PC-3 (cell line): Measurements from ENCODE around the gene DLG2. TPM values are rescaled to one million over a fixed set of nuclear protein-coding genes. Genes with fewer than 3 reads are reported as not detected.

ENCODE experiments used
- ATAC-seq: fragments of 200-7000 bp; cut with Tn5 transposase; 2 replicates; pipeline ENCODE4 v1.9.1; 2020; ENCODE audit warnings: mild to moderate bottlenecking, moderate library complexity
- BruUV-seq: library from RNA; stranded (reverse); fragments of 400-500 nt; replicated peaks from 2 replicates; lab custom pipeline; 2021; lab: Mats Ljungman, UMichigan
- CTCF ChIA-PET: fragments of 300-600 bp; sonication (Branson Sonifier 250); formaldehyde crosslinking; loops from one replicate; lab custom pipeline; 2022; ENCODE audit warnings: antibody characterized with exemption; lab: Charles Lee
- POLR2A ChIA-PET: fragments of 300-600 bp; sonication (Branson Sonifier 250); formaldehyde crosslinking; loops from one replicate; lab custom pipeline; 2022; ENCODE audit warnings: antibody characterized with exemption; ENCODE audit not compliant: unreplicated experiment; lab: Charles Lee
- DNase-seq: peaks from one replicate; pipeline ENCODE4 v3.0.0-alpha.2; 2015
- H2AFZ ChIP-seq: fragments of 300-600 bp; sonication (generic); 2 replicates; pipeline ENCODE4 v1.6.0; 2016; ENCODE audit warnings: antibody characterized with exemption, low read length
- H3F3A ChIP-seq: fragments of 300-600 bp; sonication (generic); one replicate; pipeline ENCODE4 v1.6.0; 2017; ENCODE audit warnings: antibody characterized with exemption, low read length, control low read depth, mild to moderate bottlenecking; ENCODE audit not compliant: unreplicated experiment
- H3K27ac ChIP-seq: fragments of 300-600 bp; sonication (generic); 2 replicates; pipeline ENCODE4 v1.5.1; 2016; ENCODE audit warnings: mild to moderate bottlenecking, low read length
- H3K27me3 ChIP-seq: fragments of 300-600 bp; sonication (generic); 2 replicates; pipeline ENCODE4 v1.6.1; 2016; ENCODE audit warnings: low read length, mixed read lengths
- H3K36me3 ChIP-seq: fragments of 300-600 bp; sonication (generic); 2 replicates; pipeline ENCODE4 v1.6.1; 2016; ENCODE audit warnings: low read depth, mixed run types, low read length, mixed read lengths
- H3K4me1 ChIP-seq: fragments of 300-600 bp; sonication (generic); 2 replicates; pipeline ENCODE4 v1.5.1; 2016; ENCODE audit warnings: low read length; ENCODE audit not compliant: insufficient read depth
- H3K4me2 ChIP-seq: fragments of 300-600 bp; sonication (generic); 2 replicates; pipeline ENCODE4 v1.6.0; 2016; ENCODE audit warnings: low read length
- H3K4me3 ChIP-seq: fragments of 300-600 bp; sonication (generic); 2 replicates; pipeline ENCODE4 v1.5.1; 2016; ENCODE audit warnings: mild to moderate bottlenecking, low read length, mixed read lengths
- H3K79me2 ChIP-seq: fragments of 300-600 bp; sonication (generic); 2 replicates; pipeline ENCODE4 v1.6.1; 2017; ENCODE audit warnings: low read length, mixed read lengths
- H3K9ac ChIP-seq: fragments of 300-600 bp; sonication (generic); 2 replicates; pipeline ENCODE4 v1.6.0; 2016; ENCODE audit warnings: mild to moderate bottlenecking, low read length
- H3K9me2 ChIP-seq: fragments of 300-600 bp; sonication (generic); replicated peaks from 2 replicates; pipeline ENCODE4 v1.6.1; 2016; ENCODE audit warnings: mixed run types, low read length, mixed read lengths
- H3K9me3 ChIP-seq: fragments of 300-600 bp; sonication (generic); 2 replicates; pipeline ENCODE4 v1.6.1; 2016; ENCODE audit warnings: low read length, mixed read lengths
- H4K20me1 ChIP-seq: fragments of 300-600 bp; sonication (generic); 2 replicates; pipeline ENCODE4 v1.6.1; 2016; ENCODE audit warnings: low read length, mixed read lengths
- EZH2 ChIP-seq: fragments of 300-600 bp; sonication (generic); IDR thresholded peaks from one replicate; pipeline ENCODE4 v1.6.1; 2017; ENCODE audit warnings: antibody characterized with exemption, mild to moderate bottlenecking, low read length; ENCODE audit not compliant: unreplicated experiment
- EZH2phosphoT487 ChIP-seq: fragments of 300-600 bp; sonication (generic); IDR thresholded peaks from 2 replicates; pipeline ENCODE4 v1.6.1; 2018; ENCODE audit warnings: mild to moderate bottlenecking, antibody characterized with exemption, low read length, borderline replicate concordance
- intact Hi-C: fragments of 100-400 bp; cut with micrococcal nuclease; formaldehyde crosslinking; loops from 2 replicates; pipeline ENCODE4 v1.9.0; 2023
- total RNA-seq: library from RNA; depleted of rRNA; stranded (reverse); fragments of >200 nt; gene quantifications from 2 replicates; pipeline ENCODE4 v1.2.3, GENCODE V29; 2014
- TF ChIP-seq, protein P1 (sequence below): fragments of 300-600 bp; sonication (generic); conservative IDR thresholded peaks from 2 replicates; pipeline ENCODE4 v1.5.1; 2017; ENCODE audit warnings: antibody characterized with exemption, low read depth, mild to moderate bottlenecking, low read length

Gene DLG2
- total RNA-seq, 1 experiment from 2014 or later: 0.58 TPM

DNA sequence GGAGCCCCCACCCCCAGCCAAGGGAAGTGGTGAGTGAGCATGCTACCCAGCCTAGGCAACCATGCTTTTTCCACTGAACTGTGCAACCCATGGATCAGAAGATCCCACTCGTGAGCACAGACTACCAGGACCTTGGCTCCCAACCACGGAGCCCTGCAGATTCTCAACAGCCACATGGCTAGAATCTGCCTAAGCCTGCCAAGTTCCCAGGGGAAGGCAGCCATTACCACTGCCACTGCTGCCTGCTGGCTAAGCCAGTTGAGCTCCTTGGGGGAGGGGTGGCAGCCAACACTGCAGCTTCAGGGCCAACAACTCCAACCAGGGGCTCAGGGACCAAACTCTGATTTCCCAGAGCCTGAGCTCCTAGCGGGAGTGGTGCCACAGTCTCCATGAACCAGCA lies 195.8 kb downstream of the DLG2 start:
- no peaks in the 10 kb centered on the region for H3K79me2 ChIP-seq
- no peak for DNase-seq
- no peaks in the 10 kb centered on the region for H3K9me3 ChIP-seq
- H4K20me1 ChIP-seq: no peaks in the 10 kb centered on the region
- ChIA-PET CTCF (no interaction called here), POLR2A (no interaction called here)
- BruUV-seq: no TSS peak
- intact Hi-C loops: no loop called here
- H3K4me3 ChIP-seq: no peak overlapping the region
- H3K4me1 ChIP-seq: no peaks in the 10 kb centered on the region
- H3K27me3 ChIP-seq: no peaks in the 10 kb centered on the region
- no peak overlapping the region for H3K27ac ChIP-seq
- no peaks in the 10 kb centered on the region for H3K9me2 ChIP-seq
- H2AFZ ChIP-seq: no peak overlapping the region
- H3K36me3 ChIP-seq: no peaks in the 10 kb centered on the region
- H3F3A ChIP-seq: no peaks in the 10 kb centered on the region
- H3K9ac ChIP-seq: no peak overlapping the region
- no peak for ATAC-seq
- TF ChIP-seq, protein P1, sequence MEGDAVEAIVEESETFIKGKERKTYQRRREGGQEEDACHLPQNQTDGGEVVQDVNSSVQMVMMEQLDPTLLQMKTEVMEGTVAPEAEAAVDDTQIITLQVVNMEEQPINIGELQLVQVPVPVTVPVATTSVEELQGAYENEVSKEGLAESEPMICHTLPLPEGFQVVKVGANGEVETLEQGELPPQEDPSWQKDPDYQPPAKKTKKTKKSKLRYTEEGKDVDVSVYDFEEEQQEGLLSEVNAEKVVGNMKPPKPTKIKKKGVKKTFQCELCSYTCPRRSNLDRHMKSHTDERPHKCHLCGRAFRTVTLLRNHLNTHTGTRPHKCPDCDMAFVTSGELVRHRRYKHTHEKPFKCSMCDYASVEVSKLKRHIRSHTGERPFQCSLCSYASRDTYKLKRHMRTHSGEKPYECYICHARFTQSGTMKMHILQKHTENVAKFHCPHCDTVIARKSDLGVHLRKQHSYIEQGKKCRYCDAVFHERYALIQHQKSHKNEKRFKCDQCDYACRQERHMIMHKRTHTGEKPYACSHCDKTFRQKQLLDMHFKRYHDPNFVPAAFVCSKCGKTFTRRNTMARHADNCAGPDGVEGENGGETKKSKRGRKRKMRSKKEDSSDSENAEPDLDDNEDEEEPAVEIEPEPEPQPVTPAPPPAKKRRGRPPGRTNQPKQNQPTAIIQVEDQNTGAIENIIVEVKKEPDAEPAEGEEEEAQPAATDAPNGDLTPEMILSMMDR: no peak
- TF ChIP-seq EZH2phosphoT487 (no peak), EZH2 (no peak)
- H3K4me2 ChIP-seq: no peak overlapping the region

DNA sequence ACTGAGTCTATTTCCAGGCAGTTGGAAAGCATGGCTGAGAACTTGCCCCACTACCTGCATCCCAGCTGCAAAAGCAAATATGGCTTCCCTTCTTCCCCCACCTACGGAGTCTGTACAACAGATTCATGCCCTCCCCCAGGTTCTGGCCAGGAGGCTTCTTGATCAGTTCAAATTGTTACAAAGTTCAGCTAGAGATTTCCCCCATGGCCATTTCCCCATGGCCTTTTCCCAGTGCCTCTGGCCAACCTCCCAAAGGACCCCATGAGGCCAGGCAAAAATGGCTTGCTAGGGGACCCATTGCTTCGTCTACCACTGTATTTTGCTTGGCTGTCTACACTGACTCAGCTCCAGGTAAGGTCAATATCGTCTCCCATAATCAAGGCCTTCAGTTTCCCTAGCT lies 203.3 kb downstream of the DLG2 start:
- no peak overlapping the region for H3K9ac ChIP-seq
- no peaks in the 10 kb centered on the region for H3K9me2 ChIP-seq
- no peak overlapping the region for H3K4me3 ChIP-seq
- intact Hi-C loops: no loop called here
- no peaks in the 10 kb centered on the region for H3K36me3 ChIP-seq
- POLR2A ChIA-PET: no interaction called here
- no peaks in the 10 kb centered on the region for H3F3A ChIP-seq
- no peaks in the 10 kb centered on the region for H3K79me2 ChIP-seq
- no peak overlapping the region for H2AFZ ChIP-seq
- H3K4me2 ChIP-seq: no peak overlapping the region
- DNase-seq (no peak), ATAC-seq (no peak)
- no peak overlapping the region for H3K27ac ChIP-seq
- BruUV-seq: no TSS peak
- no peaks in the 10 kb centered on the region for H3K9me3 ChIP-seq
- H3K4me1 ChIP-seq: no peaks in the 10 kb centered on the region
- H3K27me3 ChIP-seq: peaks cover 17% of the 10 kb centered on the region
- CTCF ChIA-PET: no interaction called here
- no peaks in the 10 kb centered on the region for H4K20me1 ChIP-seq
- no peak for TF ChIP-seq EZH2phosphoT487
- no peak for TF ChIP-seq EZH2
- TF ChIP-seq, protein P1: no peak

DNA sequence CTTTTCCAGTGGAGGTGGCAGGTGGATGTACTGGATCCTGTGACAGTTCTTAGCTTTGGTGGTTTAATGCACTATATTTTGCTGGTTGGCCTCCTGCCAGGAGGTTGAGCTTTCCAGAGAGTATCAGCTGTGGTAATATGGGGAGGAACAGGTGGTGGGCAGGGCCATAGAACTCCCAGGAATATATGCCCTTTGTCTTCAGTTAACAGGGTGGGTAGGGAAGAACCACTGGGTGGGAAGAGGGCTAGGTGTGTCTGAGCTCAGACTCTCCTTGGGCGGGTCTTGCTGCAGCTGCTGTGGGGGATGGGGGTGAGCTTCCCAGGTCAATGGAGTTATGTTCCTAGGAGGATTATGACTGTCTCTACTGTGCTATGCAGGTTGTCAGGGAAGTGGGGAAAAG lies 203.8 kb downstream of the DLG2 start:
- BruUV-seq: no TSS peak
- no peak overlapping the region for H3K27ac ChIP-seq
- DNase-seq (no peak), ATAC-seq (no peak)
- H3K36me3 ChIP-seq: no peaks in the 10 kb centered on the region
- no peak overlapping the region for H3K9ac ChIP-seq
- H4K20me1 ChIP-seq: no peaks in the 10 kb centered on the region
- H3K27me3 ChIP-seq: peaks cover 17% of the 10 kb centered on the region
- H2AFZ ChIP-seq: no peak overlapping the region
- no peaks in the 10 kb centered on the region for H3K9me2 ChIP-seq
- no peaks in the 10 kb centered on the region for H3F3A ChIP-seq
- H3K4me3 ChIP-seq: no peak overlapping the region
- no peaks in the 10 kb centered on the region for H3K4me1 ChIP-seq
- no peak overlapping the region for H3K4me2 ChIP-seq
- CTCF ChIA-PET: no interaction called here
- intact Hi-C loops: no loop called here
- no peaks in the 10 kb centered on the region for H3K79me2 ChIP-seq
- POLR2A ChIA-PET: interaction anchor here (0.6 kb wide), 1 partner anchor 500 kb away, joined by 3 read pairs; no protein-coding TSS in a partner anchor
- TF ChIP-seq EZH2phosphoT487 (no peak), EZH2 (no peak)
- TF ChIP-seq, protein P1: no peak
- H3K9me3 ChIP-seq: no peaks in the 10 kb centered on the region
